ENCODE data around the gene SBF2.

The SBF2 gene

GRCh38 chr11:9973921-9974320, 320.1 kb downstream of the SBF2 start:
- Histone ChIP-seq H3K4me3 (ENCODE audit: low read length) (no peak overlapping the region), H3K9ac (ENCODE audit: low read length) (no peak overlapping the region), H3K27me3 (ENCODE audit: control insufficient read depth, insufficient read depth, low read length) (no peaks in the 10 kb centered on the region), H3K9me3 (ENCODE audit: control insufficient read depth, low read depth, low read length) (no peaks in the 10 kb centered on the region), H3K27ac (ENCODE audit: low read length) (no peak overlapping the region), H3K4me1 (ENCODE audit: control insufficient read depth, low read depth, low read length) (peaks cover 17% of the 10 kb centered on the region), H3K36me3 (ENCODE audit: control insufficient read depth, low read depth, low read length) (no peaks in the 10 kb centered on the region)

GRCh38 chr11:9972989-9973388, 321.0 kb downstream of the SBF2 start:
- H3K27ac ChIP-seq (ENCODE audit: low read length): no peak overlapping the region
- H3K9me3 ChIP-seq (ENCODE audit: control insufficient read depth, low read depth, low read length): no peaks in the 10 kb centered on the region
- no peaks in the 10 kb centered on the region for H3K27me3 ChIP-seq (ENCODE audit: control insufficient read depth, insufficient read depth, low read length)
- no peak overlapping the region for H3K4me3 ChIP-seq (ENCODE audit: low read length)
- peaks cover 17% of the 10 kb centered on the region for H3K4me1 ChIP-seq (ENCODE audit: control insufficient read depth, low read depth, low read length)
- no peaks in the 10 kb centered on the region for H3K36me3 ChIP-seq (ENCODE audit: control insufficient read depth, low read depth, low read length)
- no peak overlapping the region for H3K9ac ChIP-seq (ENCODE audit: low read length)

- peaks cover 17% of the 10 kb centered on the region for H3K4me1 ChIP-seq (ENCODE audit: control insufficient read depth, low read depth, low read length)
- H3K9me3 ChIP-seq (ENCODE audit: control insufficient read depth, low read depth, low read length): no peaks in the 10 kb centered on the region
- no peak overlapping the region for H3K27ac ChIP-seq (ENCODE audit: low read length)
- H3K9ac ChIP-seq (ENCODE audit: low read length): no peak overlapping the region
- no peaks in the 10 kb centered on the region for H3K27me3 ChIP-seq (ENCODE audit: control insufficient read depth, insufficient read depth, low read length)
- H3K36me3 ChIP-seq (ENCODE audit: control insufficient read depth, low read depth, low read length): no peaks in the 10 kb centered on the region
- no peak overlapping the region for H3K4me3 ChIP-seq (ENCODE audit: low read length)
Measured at GRCh38 chr11:9971894-9972293, 322.1 kb downstream of the SBF2 start.

GRCh38 chr11:9969068-9969467, 325.0 kb downstream of the SBF2 start:
- H3K27ac ChIP-seq (ENCODE audit: low read length): no peak overlapping the region
- no peaks in the 10 kb centered on the region for H3K9me3 ChIP-seq (ENCODE audit: control insufficient read depth, low read depth, low read length)
- H3K9ac ChIP-seq (ENCODE audit: low read length): no peak overlapping the region
- H3K27me3 ChIP-seq (ENCODE audit: control insufficient read depth, insufficient read depth, low read length): no peaks in the 10 kb centered on the region
- H3K4me3 ChIP-seq (ENCODE audit: low read length): no peak overlapping the region
- H3K36me3 ChIP-seq (ENCODE audit: control insufficient read depth, low read depth, low read length): no peaks in the 10 kb centered on the region
- H3K4me1 ChIP-seq (ENCODE audit: control insufficient read depth, low read depth, low read length): peaks cover 12% of the 10 kb centered on the region

GRCh38 chr11:9962722-9963121, 331.3 kb downstream of the SBF2 start:
- Histone ChIP-seq H3K9me3 (ENCODE audit: control insufficient read depth, low read depth, low read length) (no peaks in the 10 kb centered on the region), H3K27me3 (ENCODE audit: control insufficient read depth, insufficient read depth, low read length) (no peaks in the 10 kb centered on the region), H3K36me3 (ENCODE audit: control insufficient read depth, low read depth, low read length) (no peaks in the 10 kb centered on the region), H3K9ac (ENCODE audit: low read length) (no peak overlapping the region), H3K4me1 (ENCODE audit: control insufficient read depth, low read depth, low read length) (no peaks in the 10 kb centered on the region), H3K4me3 (ENCODE audit: low read length) (no peak overlapping the region), H3K27ac (ENCODE audit: low read length) (no peak overlapping the region)

GRCh38 chr11:9957072-9957471, 336.9 kb downstream of the SBF2 start:
- no peak overlapping the region for H3K9ac ChIP-seq (ENCODE audit: low read length)
- H3K27me3 ChIP-seq (ENCODE audit: control insufficient read depth, insufficient read depth, low read length): no peaks in the 10 kb centered on the region
- no peaks in the 10 kb centered on the region for H3K9me3 ChIP-seq (ENCODE audit: control insufficient read depth, low read depth, low read length)
- H3K4me1 ChIP-seq (ENCODE audit: control insufficient read depth, low read depth, low read length): no peaks in the 10 kb centered on the region
- no peak overlapping the region for H3K27ac ChIP-seq (ENCODE audit: low read length)
- H3K36me3 ChIP-seq (ENCODE audit: control insufficient read depth, low read depth, low read length): no peaks in the 10 kb centered on the region
- no peak overlapping the region for H3K4me3 ChIP-seq (ENCODE audit: low read length)

GRCh38 chr11:9956483-9956882, 337.5 kb downstream of the SBF2 start:
- Histone ChIP-seq H3K27ac (ENCODE audit: low read length) (no peak overlapping the region), H3K36me3 (ENCODE audit: control insufficient read depth, low read depth, low read length) (no peaks in the 10 kb centered on the region), H3K9me3 (ENCODE audit: control insufficient read depth, low read depth, low read length) (no peaks in the 10 kb centered on the region), H3K9ac (ENCODE audit: low read length) (no peak overlapping the region), H3K4me1 (ENCODE audit: control insufficient read depth, low read depth, low read length) (no peaks in the 10 kb centered on the region), H3K27me3 (ENCODE audit: control insufficient read depth, insufficient read depth, low read length) (no peaks in the 10 kb centered on the region), H3K4me3 (ENCODE audit: low read length) (no peak overlapping the region)

GRCh38 chr11:9955391-9955790, 338.6 kb downstream of the SBF2 start:
- Histone ChIP-seq H3K27me3 (ENCODE audit: control insufficient read depth, insufficient read depth, low read length) (no peaks in the 10 kb centered on the region), H3K9ac (ENCODE audit: low read length) (no peak overlapping the region), H3K4me3 (ENCODE audit: low read length) (no peak overlapping the region), H3K9me3 (ENCODE audit: control insufficient read depth, low read depth, low read length) (no peaks in the 10 kb centered on the region), H3K36me3 (ENCODE audit: control insufficient read depth, low read depth, low read length) (no peaks in the 10 kb centered on the region), H3K27ac (ENCODE audit: low read length) (no peak overlapping the region), H3K4me1 (ENCODE audit: control insufficient read depth, low read depth, low read length) (no peaks in the 10 kb centered on the region)

- Histone ChIP-seq H3K36me3 (ENCODE audit: control insufficient read depth, low read depth, low read length) (no peaks in the 10 kb centered on the region), H3K4me3 (ENCODE audit: low read length) (no peak overlapping the region), H3K9me3 (ENCODE audit: control insufficient read depth, low read depth, low read length) (no peaks in the 10 kb centered on the region), H3K9ac (ENCODE audit: low read length) (no peak overlapping the region), H3K27me3 (ENCODE audit: control insufficient read depth, insufficient read depth, low read length) (no peaks in the 10 kb centered on the region), H3K4me1 (ENCODE audit: control insufficient read depth, low read depth, low read length) (no peaks in the 10 kb centered on the region), H3K27ac (ENCODE audit: low read length) (no peak overlapping the region)
Measured at GRCh38 chr11:9953994-9954626, 339.9 kb downstream of the SBF2 start.

- no peaks in the 10 kb centered on the region for H3K4me1 ChIP-seq (ENCODE audit: control insufficient read depth, low read depth, low read length)
- H3K9ac ChIP-seq (ENCODE audit: low read length): no peak overlapping the region
- no peaks in the 10 kb centered on the region for H3K36me3 ChIP-seq (ENCODE audit: control insufficient read depth, low read depth, low read length)
- no peaks in the 10 kb centered on the region for H3K27me3 ChIP-seq (ENCODE audit: control insufficient read depth, insufficient read depth, low read length)
- no peak overlapping the region for H3K27ac ChIP-seq (ENCODE audit: low read length)
- H3K4me3 ChIP-seq (ENCODE audit: low read length): no peak overlapping the region
- no peaks in the 10 kb centered on the region for H3K9me3 ChIP-seq (ENCODE audit: control insufficient read depth, low read depth, low read length)
Measured at GRCh38 chr11:9952511-9953196, 341.4 kb downstream of the SBF2 start.

- no peaks in the 10 kb centered on the region for H3K27me3 ChIP-seq (ENCODE audit: control insufficient read depth, insufficient read depth, low read length)
- H3K36me3 ChIP-seq (ENCODE audit: control insufficient read depth, low read depth, low read length): no peaks in the 10 kb centered on the region
- no peaks in the 10 kb centered on the region for H3K4me1 ChIP-seq (ENCODE audit: control insufficient read depth, low read depth, low read length)
- no peak overlapping the region for H3K9ac ChIP-seq (ENCODE audit: low read length)
- H3K9me3 ChIP-seq (ENCODE audit: control insufficient read depth, low read depth, low read length): no peaks in the 10 kb centered on the region
- H3K27ac ChIP-seq (ENCODE audit: low read length): no peak overlapping the region
- no peak overlapping the region for H3K4me3 ChIP-seq (ENCODE audit: low read length)
Measured at GRCh38 chr11:9951807-9952206, 342.2 kb downstream of the SBF2 start.

GRCh38 chr11:9950462-9950861, 343.6 kb downstream of the SBF2 start:
- Histone ChIP-seq H3K4me3 (ENCODE audit: low read length) (no peak overlapping the region), H3K9ac (ENCODE audit: low read length) (no peak overlapping the region), H3K36me3 (ENCODE audit: control insufficient read depth, low read depth, low read length) (no peaks in the 10 kb centered on the region), H3K4me1 (ENCODE audit: control insufficient read depth, low read depth, low read length) (no peaks in the 10 kb centered on the region), H3K9me3 (ENCODE audit: control insufficient read depth, low read depth, low read length) (no peaks in the 10 kb centered on the region), H3K27ac (ENCODE audit: low read length) (no peak overlapping the region), H3K27me3 (ENCODE audit: control insufficient read depth, insufficient read depth, low read length) (no peaks in the 10 kb centered on the region)
